ENCODE measurements around the gene C1S. TPM values are rescaled to one million over a fixed set of nuclear protein-coding genes. Genes with fewer than 3 reads are reported as not detected.

Gene C1S
- total and polyA plus RNA-seq, 2 donors (not counting 3 experiments of a cell fraction or from before 2014, with no cell fraction given) = 0.32 to 0.38 TPM

DNA sequence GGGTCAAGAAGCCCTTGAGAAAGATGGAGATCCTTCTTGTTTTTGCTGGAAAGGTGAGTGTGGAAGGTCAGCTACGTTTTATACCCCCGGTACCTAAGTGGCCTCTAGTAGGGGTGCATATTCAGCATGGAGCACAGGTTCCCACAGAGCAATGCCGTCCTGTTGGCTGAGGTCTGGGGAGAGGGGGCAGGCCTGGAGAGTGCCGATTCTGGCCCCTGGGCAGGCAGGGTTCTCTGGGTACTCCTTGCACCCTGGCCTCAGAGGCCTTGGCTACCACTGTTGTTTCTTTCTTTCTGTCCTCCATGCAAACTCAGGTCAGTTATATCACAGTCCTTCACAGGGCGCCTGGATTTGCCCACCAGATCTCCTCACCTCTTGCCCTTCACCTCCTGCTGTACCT, 59.6 kb downstream of the C1S start:
- Histone ChIP-seq H3K36me3 (ENCODE audit: control insufficient read depth in 2 of 2, extremely low read depth in 1 of 2, insufficient read depth in 2 of 2, low read length in 2 of 2) (no peaks in the 10 kb centered on the region), H3K79me2 (ENCODE audit: control insufficient read depth, insufficient read depth, low read length) (no peaks in the 10 kb centered on the region), H4K20me1 (replicated peaks; ENCODE audit: control insufficient read depth, extremely low read depth, insufficient read depth, low read length) (no peaks in the 10 kb centered on the region), H3K9me3 (replicated peaks; ENCODE audit: control insufficient read depth, insufficient read depth, low read length) (no peaks in the 10 kb centered on the region), H2AFZ (ENCODE audit: low read depth, low read length) (no peak overlapping the region), H3K4me1 (ENCODE audit: control insufficient read depth, extremely low read depth, insufficient read depth, low read length) (peaks cover 22% of the 10 kb centered on the region), H3K4me3 (replicated peaks in 1 of 3; ENCODE audit: insufficient read depth in 1 of 3, low read depth in 1 of 3, low read length in 3 of 3) (no peak overlapping the region), H3K27me3 (ENCODE audit: control insufficient read depth in 2 of 2, insufficient read depth in 2 of 2, low read length in 2 of 2) (no peaks in the 10 kb centered on the region), H3K4me2 (ENCODE audit: insufficient read depth, low read length) (no peak overlapping the region), H3K9me1 (replicated peaks; ENCODE audit: control insufficient read depth, extremely low read depth, insufficient read depth, low read length) (no peaks in the 10 kb centered on the region), H3K9ac (replicated peaks; ENCODE audit: extremely low read depth, insufficient read depth, low read length) (no peak overlapping the region), H3K27ac (ENCODE audit: insufficient read depth, low read depth, low read length) (no peak overlapping the region)
- ChIA-PET CTCF (interaction anchor here (1.0 to 2.1 kb wide), 3 partner anchors 9 to 175 kb away, joined by 3 to 7 read pairs (median 3); partner anchors contain the start of gene C1RL), POLR2A (no interaction called here)
- no peak for FAIRE-seq
- no TSS peak for BruUV-seq (replicated peaks)
- no peak for DNase-seq (ENCODE audit: low read depth, low spot score)
- dilution Hi-C loops (cut with MboI; ENCODE audit: extremely low pct_ligation_motif_present, low sequenced_read_pairs) (no loop called here), intact Hi-C loops (cut with micrococcal nuclease) (no loop called here)
- TF ChIP-seq GATA2 (IDR thresholded peaks at IDR 0.05; ENCODE audit: insufficient read depth, insufficient read length, low read depth, low read length) (no peak), EZH2 (IDR thresholded peaks at IDR 0.05; ENCODE audit: borderline replicate concordance, low read depth, low read length, severe bottlenecking) (no peak), POLR2AphosphoS5 (IDR thresholded peaks at IDR 0.05; ENCODE audit: insufficient read depth, low read depth, low read length) (no peak), POLR2A (IDR thresholded peaks at IDR 0.05; ENCODE audit: low read depth, low read length) (no peak), JUN (IDR thresholded peaks at IDR 0.05; ENCODE audit: borderline replicate concordance, insufficient read depth, insufficient read length, low read depth) (no peak), MYC (IDR thresholded peaks at IDR 0.05; ENCODE audit: low read depth, low read length) (no peak), FOS (IDR thresholded peaks at IDR 0.05; ENCODE audit: borderline replicate concordance, insufficient read depth, low read length) (no peak)
- TF ChIP-seq, protein P1, sequence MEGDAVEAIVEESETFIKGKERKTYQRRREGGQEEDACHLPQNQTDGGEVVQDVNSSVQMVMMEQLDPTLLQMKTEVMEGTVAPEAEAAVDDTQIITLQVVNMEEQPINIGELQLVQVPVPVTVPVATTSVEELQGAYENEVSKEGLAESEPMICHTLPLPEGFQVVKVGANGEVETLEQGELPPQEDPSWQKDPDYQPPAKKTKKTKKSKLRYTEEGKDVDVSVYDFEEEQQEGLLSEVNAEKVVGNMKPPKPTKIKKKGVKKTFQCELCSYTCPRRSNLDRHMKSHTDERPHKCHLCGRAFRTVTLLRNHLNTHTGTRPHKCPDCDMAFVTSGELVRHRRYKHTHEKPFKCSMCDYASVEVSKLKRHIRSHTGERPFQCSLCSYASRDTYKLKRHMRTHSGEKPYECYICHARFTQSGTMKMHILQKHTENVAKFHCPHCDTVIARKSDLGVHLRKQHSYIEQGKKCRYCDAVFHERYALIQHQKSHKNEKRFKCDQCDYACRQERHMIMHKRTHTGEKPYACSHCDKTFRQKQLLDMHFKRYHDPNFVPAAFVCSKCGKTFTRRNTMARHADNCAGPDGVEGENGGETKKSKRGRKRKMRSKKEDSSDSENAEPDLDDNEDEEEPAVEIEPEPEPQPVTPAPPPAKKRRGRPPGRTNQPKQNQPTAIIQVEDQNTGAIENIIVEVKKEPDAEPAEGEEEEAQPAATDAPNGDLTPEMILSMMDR (IDR thresholded peaks at IDR 0.05; ENCODE audit: extremely low read depth in 1 of 2, insufficient read depth in 1 of 2, low read depth in 1 of 2, low read length in 2 of 2) = no peak
- TF ChIP-seq, protein P2, sequence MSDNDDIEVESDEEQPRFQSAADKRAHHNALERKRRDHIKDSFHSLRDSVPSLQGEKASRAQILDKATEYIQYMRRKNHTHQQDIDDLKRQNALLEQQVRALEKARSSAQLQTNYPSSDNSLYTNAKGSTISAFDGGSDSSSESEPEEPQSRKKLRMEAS (IDR thresholded peaks at IDR 0.05; ENCODE audit: insufficient read depth, insufficient read length) = no peak

Small RNA genes within 50 kb of the gene (small RNA-seq; reads per million reads assigned to genes)
- gene AC006512.1 (ENCODE audit: insufficient read depth, insufficient read length, low read depth, low replicate concordance) = not detected
- gene RNU6-485P (ENCODE audit: insufficient read depth, insufficient read length, low read depth, low replicate concordance) = not detected

Other genes with a start within 250 kb of the C1S start
- 8.1 and 13.7 TPM in 2 replicates for gene GPR162, start 238.9 kb upstream of the C1S start, total RNA-seq
- gene GPR162, start 238.9 kb upstream of the C1S start, polyA plus RNA-seq = 9.0 and 9.7 TPM in 2 replicates
- 76.5 and 92.6 TPM in 2 replicates for gene P3H3, start 232.3 kb upstream of the C1S start, total RNA-seq
- 70.2 and 75.9 TPM in 2 replicates for gene P3H3, start 232.3 kb upstream of the C1S start, polyA plus RNA-seq
- gene GNB3, start 219.8 kb upstream of the C1S start, total RNA-seq = 9.4 and 14.6 TPM in 2 replicates
- 12.0 and 12.6 TPM in 2 replicates for gene GNB3, start 219.8 kb upstream of the C1S start, polyA plus RNA-seq
- 44.3 and 44.8 TPM in 2 replicates for gene CDCA3, start 209.4 kb upstream of the C1S start, total RNA-seq
- 53.5 and 67.2 TPM in 2 replicates for gene CDCA3, start 209.4 kb upstream of the C1S start, polyA plus RNA-seq
- gene USP5, start 208.6 kb upstream of the C1S start, total RNA-seq = 126 and 135 TPM in 2 replicates
- 68.9 and 69.4 TPM in 2 replicates for gene USP5, start 208.6 kb upstream of the C1S start, polyA plus RNA-seq
- 643 and 676 TPM in 2 replicates for gene TPI1, start 193.2 kb upstream of the C1S start, total RNA-seq
- gene TPI1, start 193.2 kb upstream of the C1S start, polyA plus RNA-seq = 1,816 and 2,057 TPM in 2 replicates
- 3.9 and 6.9 TPM in 2 replicates for gene SPSB2, start 187.4 kb upstream of the C1S start, total RNA-seq
- 3.8 and 5.6 TPM in 2 replicates for gene SPSB2, start 187.4 kb upstream of the C1S start, polyA plus RNA-seq
- 2.7 and 3.5 TPM in 2 replicates for gene LRRC23, start 155.9 kb upstream of the C1S start, total RNA-seq
- gene LRRC23, start 155.9 kb upstream of the C1S start, polyA plus RNA-seq = 2.8 and 3.1 TPM in 2 replicates
- gene ENO2, start 146.1 kb upstream of the C1S start, total RNA-seq = 13.8 and 18.6 TPM in 2 replicates
- 9.1 and 11.4 TPM in 2 replicates for gene ENO2, start 146.1 kb upstream of the C1S start, polyA plus RNA-seq
- gene ATN1, start 132.8 kb upstream of the C1S start, total RNA-seq = 117 and 122 TPM in 2 replicates
- 46.4 and 47.1 TPM in 2 replicates for gene ATN1, start 132.8 kb upstream of the C1S start, polyA plus RNA-seq
- gene RNU7-1, start 116.9 kb upstream of the C1S start, total RNA-seq = not detected in 2 replicates
- gene RNU7-1, start 116.9 kb upstream of the C1S start, polyA plus RNA-seq = not detected in 2 replicates
- 153 and 167 TPM in 2 replicates for gene C12orf57, start 116.7 kb upstream of the C1S start, total RNA-seq
- gene C12orf57, start 116.7 kb upstream of the C1S start, polyA plus RNA-seq = 729 and 802 TPM in 2 replicates
- gene PTPN6, start 109.4 kb upstream of the C1S start, total RNA-seq = 1.6 and 1.8 TPM in 2 replicates
- 0.25 and 0.38 TPM in 2 replicates for gene PTPN6, start 109.4 kb upstream of the C1S start, polyA plus RNA-seq
- gene PHB2, start 90.1 kb upstream of the C1S start, total RNA-seq = 231 and 244 TPM in 2 replicates
- 390 and 409 TPM in 2 replicates for gene PHB2, start 90.1 kb upstream of the C1S start, polyA plus RNA-seq
- 54.7 and 56.6 TPM in 2 replicates for gene EMG1, start 89.8 kb upstream of the C1S start, total RNA-seq
- gene EMG1, start 89.8 kb upstream of the C1S start, polyA plus RNA-seq = 32.7 and 57.7 TPM in 2 replicates
- gene LPCAT3, start 42.2 kb upstream of the C1S start, total RNA-seq = 29.3 and 29.5 TPM in 2 replicates
- gene LPCAT3, start 42.2 kb upstream of the C1S start, polyA plus RNA-seq = 36.0 and 37.1 TPM in 2 replicates
- gene C1R, start 31.7 kb downstream of the C1S start, total RNA-seq = 3.1 and 3.6 TPM in 2 replicates
- 5.1 and 5.8 TPM in 2 replicates for gene C1R, start 31.7 kb downstream of the C1S start, polyA plus RNA-seq
- gene C1RL, start 48.5 kb downstream of the C1S start, total RNA-seq = 22.5 and 25.0 TPM in 2 replicates
- 20.9 and 26.3 TPM in 2 replicates for gene C1RL, start 48.5 kb downstream of the C1S start, polyA plus RNA-seq
- not detected in 2 replicates for gene RBP5, start 68.2 kb downstream of the C1S start, total RNA-seq
- gene RBP5, start 68.2 kb downstream of the C1S start, polyA plus RNA-seq = 0.11 and 0.12 TPM in 2 replicates
- 24.2 and 27.8 TPM in 2 replicates for gene CLSTN3, start 69.7 kb downstream of the C1S start, total RNA-seq
- 38.9 and 45.9 TPM in 2 replicates for gene CLSTN3, start 69.7 kb downstream of the C1S start, polyA plus RNA-seq
- 24.2 and 32.3 TPM in 2 replicates for gene PEX5, start 129.0 kb downstream of the C1S start, total RNA-seq
- 11.4 and 12.9 TPM in 2 replicates for gene PEX5, start 129.0 kb downstream of the C1S start, polyA plus RNA-seq
- gene ACSM4, start 243.4 kb downstream of the C1S start, total RNA-seq = not detected in 2 replicates
- gene ACSM4, start 243.4 kb downstream of the C1S start, polyA plus RNA-seq = not detected in 2 replicates

Data from endothelial cell of umbilical vein (primary cell).